Activated CD4-positive, alpha-beta T cell treated with anti-CD3 and anti-CD28 coated beads, Interleukin-2, Interleukin-4, amounts not matched to agents 100 ng/mL and 50 ng/mL, durations not matched to agents 16 hours and 8 hours (primary cell): ENCODE results near the gene ALLC.

ENCODE experiments used
- DNase-seq: peaks from one replicate; pipeline ENCODE4 v3.0.0-alpha.2; 2020; ENCODE audit warnings: low spot score

ALLC gene

GRCh38 chr2:3655871-3656761 lies 1.9 kb upstream of the ALLC start:
- no peak for DNase-seq

DNA sequence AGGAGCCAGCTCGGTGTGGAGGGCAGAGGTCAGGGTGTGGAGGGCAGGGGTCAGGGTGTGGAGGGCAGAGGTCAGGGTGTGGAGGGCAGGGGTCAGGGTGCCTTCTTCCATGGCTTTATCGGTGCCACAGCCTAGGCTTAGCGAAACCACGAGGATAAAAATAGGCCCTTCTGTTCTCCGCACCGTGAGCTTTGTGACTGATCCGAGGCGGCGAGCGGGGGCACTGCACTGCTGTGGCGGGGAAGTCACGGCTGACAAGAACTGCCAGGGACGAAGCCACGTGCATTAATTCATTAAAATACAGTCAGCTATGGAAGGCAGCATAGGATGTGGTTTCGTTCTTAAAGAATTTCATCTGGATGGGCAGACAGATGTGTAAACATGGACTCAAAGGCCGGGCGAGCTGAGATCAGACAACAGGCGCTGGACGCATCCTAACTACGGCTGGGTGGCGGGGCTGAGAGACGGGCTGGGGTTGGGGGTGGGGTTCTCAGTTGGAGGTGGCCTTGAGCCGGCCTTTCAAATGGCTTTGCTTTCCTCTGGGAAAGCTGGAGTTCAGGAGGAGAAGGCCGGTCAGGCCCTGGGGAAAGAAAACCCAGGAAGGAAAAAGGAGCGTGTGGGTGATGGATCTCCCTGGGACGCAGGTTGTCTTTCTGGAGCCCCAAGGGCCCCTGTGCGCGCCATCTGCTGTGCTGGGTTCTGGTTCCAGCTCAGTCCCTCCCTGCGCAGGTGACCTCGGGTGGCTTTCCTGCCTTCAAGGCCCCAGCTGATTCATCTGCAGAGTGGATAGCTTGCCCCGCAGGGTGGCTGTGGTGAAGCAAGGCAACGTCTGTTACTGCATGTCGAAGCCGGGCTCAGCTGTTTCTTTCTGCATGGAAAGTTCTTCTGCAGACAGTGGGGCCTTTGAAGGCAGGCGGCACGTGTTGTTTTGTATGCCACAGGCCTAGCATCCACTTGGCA lies 958 bp upstream of the ALLC start:
- DNase-seq, result no peak

- peak; percentile 15 for DNase-seq
Measured at GRCh38 chr2:3659447-3660432, 1.7 kb downstream of the ALLC start.

GRCh38 chr2:3660640-3661039 lies 2.6 kb downstream of the ALLC start:
- peak; percentile 62 for DNase-seq

GRCh38 chr2:3661149-3661660 lies 3.2 kb downstream of the ALLC start:
- DNase-seq, result no peak

DNA sequence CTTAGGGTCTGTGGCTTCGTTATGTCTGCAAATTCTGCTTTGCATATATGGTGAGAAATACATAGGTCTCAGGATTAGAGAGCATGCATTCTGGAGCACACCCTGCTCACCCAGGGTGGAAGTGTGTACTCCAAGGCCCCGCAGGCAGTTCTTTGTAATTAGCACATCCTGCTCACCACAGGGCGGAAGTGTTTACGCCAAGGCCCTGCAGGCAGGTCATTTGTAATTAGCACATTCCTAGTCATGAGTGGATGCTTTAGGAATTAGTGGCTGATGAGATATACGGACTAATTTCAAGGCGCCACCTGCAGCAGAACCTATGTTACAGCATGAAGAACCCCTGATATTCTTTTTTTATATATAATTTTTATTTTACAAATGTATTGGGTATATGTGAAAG lies 4.2 kb downstream of the ALLC start:
- peak; percentile 13 for DNase-seq

GRCh38 chr2:3664118-3664517 lies 6.1 kb downstream of the ALLC start:
- DNase-seq, result no peak

DNA sequence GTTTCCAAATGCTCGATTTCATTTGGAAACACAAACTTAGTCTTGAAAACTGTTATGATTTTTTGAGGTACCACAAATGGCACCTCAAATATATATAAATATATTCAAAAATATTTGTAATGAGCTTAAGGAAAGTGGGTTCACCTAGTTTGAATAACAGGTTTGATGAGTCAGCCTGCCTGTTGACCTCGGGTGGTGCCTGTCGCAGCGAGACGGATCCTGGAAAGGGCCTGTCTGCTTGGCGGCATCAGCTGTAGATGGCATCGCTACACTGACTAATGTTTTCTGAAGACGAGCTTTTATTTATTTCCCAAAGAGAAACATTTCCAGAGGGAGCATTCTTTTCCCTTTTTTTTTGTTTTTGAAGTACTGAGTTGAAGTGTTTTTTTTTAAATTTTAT lies 6.9 kb downstream of the ALLC start:
- no peak for DNase-seq

- DNase-seq, result no peak
Measured at GRCh38 chr2:3665886-3666612, 8.0 kb downstream of the ALLC start.

DNA sequence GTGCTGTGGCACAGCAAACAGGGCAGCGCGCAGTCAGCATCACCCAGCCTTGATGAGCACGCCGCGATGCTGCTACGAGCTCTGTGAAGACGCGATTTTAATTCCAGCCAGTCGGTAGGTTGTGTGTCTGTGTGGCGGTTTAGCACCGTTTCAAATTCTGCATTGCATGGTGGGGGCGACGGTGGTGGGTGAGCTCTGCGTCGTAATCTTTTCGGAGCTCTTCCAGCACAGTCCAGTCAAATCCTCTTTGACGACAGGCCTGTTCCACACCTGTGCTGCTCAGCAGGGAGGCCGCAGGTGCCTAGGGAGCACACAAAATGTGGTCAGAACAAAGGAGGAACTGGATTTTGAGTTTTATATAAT lies 8.6 kb downstream of the ALLC start:
- no peak for DNase-seq

GRCh38 chr2:3667151-3667631 lies 9.2 kb downstream of the ALLC start:
- no peak for DNase-seq

DNA sequence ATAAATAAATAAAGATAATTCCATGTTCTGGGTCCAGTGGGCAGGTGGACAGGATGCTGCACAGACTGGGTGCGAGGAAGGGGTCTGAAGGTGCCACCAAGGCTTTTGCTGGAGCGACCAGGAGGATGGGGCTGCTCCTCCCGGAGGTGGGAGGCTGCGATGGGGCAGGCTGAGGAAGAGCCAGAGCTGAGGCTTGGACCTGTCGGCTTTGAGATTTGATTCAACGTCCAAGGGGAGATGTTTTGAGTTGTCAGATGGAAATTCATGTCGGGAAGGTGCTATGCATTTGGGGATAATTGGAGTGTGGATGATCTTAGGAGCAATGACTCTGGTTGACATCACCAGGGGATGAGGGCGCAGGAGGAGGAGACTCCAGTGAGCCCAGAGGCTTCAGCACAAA lies 11.7 kb downstream of the ALLC start:
- DNase-seq, result no peak

DNA sequence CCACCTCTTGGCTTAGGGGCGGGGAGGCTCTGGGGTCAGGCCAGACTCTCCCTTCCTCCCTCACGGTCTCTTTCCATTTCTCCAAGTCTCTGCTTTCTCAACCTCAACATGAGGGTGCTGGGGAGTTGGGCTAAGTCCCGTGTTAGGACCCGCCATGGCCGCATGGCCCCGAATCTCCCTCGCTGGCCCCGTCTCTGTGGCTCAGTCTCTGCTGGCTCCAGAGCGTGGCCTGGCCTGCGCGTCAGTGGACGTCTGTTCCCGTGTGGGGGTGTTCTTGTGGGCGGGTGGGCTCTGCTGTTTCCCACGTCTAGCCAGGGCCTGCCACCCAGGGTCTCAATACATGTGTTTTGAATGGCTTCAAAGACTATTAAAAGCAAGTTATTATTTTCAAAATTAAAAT lies 12.4 kb downstream of the ALLC start:
- DNase-seq, result no peak

- no peak for DNase-seq
Measured at GRCh38 chr2:3670941-3671340, 12.9 kb downstream of the ALLC start.

GRCh38 chr2:3672861-3673678 lies 15.1 kb downstream of the ALLC start:
- DNase-seq, result no peak

DNA sequence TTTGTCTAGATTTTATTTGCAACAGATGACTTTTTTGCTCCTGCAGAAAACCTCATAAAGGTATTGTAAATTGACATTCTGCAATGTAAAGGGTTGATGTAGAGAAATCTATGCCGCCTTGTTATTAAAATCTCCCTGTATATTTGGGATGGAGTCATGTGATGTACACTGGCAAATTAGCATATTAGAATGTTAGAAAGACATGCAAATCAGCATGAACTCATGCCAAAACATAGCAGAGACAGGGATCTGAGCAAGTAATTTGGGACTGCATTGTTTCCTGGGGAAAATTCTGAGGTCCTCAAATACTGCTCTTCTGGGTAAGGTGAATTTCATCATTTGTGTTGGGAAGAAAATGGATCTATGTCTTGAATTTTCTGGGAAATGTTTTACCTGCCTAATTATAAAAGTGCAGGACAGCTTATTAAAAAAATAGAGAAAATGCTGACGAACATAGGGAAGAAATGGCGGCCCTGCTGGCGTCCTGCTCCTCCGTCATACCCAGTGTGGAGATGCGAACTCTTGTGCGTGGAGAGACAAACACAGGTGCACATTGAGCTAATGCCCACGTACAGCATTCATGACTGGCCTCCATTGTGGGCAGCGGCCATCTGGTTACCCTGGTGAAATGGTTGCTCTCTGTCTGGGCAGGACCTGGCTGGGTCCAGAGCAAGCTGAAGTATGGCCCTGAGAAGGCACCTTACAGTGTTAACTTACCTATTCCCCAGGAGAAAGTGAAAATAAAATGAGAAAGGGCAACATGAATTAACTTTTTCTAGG lies 16.3 kb downstream of the ALLC start:
- DNase-seq, result no peak

- no peak for DNase-seq
Measured at GRCh38 chr2:3675687-3676086, 17.7 kb downstream of the ALLC start.

DNA sequence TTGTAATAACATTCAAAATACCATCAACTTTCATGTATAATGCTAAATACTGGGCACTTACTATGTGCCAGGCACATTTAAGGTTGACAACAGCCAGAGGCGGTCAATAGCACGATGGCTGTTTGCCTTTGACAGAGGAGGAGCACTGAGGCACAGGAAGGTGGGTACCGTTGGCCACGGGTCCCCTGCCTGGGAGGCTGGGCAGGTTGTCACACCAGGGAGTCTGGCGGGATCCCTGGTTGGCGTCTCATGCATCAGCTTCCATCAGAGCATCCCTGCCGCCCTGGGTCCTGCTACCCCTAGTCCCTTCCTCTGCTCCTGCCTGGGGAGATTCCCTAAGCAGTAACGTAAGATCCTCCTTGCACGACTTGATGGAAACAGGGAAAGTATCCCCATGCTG lies 19.4 kb downstream of the ALLC start:
- DNase-seq, result no peak

- DNase-seq, result no peak
Measured at GRCh38 chr2:3678212-3678611, 20.2 kb downstream of the ALLC start.
